ENCODE results near the gene KREMEN1.

KREMEN1 gene

DNA sequence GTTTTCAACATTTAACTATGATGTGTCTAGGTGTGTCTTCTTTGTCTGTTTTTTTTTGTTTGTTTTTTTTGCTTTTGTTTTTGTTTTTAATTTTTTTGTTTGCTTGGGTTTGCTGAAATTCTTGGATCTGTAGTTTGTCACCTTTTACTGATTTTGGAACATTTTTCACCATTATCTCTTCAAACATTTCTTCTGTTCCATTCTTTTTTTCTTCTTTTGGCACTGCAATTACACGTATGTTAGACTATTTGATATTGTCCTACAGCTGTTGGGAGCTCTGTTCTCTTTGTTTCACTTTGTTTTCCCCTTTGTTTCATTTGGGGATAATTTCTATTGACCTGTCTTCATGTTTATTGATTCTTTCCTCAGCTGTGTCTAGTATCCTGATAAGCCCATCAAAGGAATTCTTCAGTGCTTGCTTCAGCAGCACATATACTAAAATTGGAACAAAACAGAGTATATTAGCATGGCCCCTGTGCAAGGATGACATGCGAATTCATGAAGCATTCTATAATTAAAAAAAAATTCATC, 60.8 kb downstream of the KREMEN1 start:
- no peak for DNase-seq (ENCODE audit: low read depth)

- DNase-seq (ENCODE audit: low read depth): no peak
Measured at GRCh38 chr22:29134448-29134847, 61.6 kb downstream of the KREMEN1 start.

DNA sequence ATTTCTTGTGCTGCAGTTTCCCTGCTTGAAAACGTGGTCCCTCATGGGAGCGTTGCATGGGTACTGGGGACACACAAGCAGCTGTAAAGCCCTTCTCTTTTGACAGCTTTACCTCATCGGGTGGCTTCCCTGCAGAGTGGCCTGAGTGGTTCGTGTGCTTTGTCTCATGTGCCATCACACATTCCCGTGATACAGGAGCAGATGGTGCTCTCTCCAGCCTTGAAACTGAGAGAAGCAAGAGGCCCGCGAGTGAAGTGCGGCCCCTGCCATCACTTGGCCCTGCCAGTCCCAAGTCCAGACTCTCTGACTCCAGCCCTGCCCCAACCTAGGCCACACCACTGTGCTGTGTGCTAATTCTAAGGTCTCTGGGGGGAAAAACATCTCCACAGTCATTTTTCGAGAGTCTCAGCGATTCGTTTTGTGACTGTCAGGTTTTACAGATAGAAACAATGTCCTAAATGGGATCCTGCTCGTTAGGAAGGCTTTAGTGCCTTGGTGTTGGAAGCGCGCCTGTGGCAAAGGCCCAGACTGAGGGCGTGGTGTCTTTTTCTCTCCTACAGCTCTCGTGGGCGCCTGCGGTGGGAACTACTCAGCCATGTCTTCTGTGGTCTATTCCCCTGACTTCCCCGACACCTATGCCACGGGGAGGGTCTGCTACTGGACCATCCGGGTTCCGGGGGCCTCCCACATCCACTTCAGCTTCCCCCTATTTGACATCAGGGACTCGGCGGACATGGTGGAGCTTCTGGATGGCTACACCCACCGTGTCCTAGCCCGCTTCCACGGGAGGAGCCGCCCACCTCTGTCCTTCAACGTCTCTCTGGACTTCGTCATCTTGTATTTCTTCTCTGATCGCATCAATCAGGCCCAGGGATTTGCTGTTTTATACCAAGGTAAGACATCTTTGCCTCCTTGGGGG, 64.2 kb downstream of the KREMEN1 start:
- DNase-seq (ENCODE audit: low read depth): no peak

GRCh38 chr22:29138556-29139305, 65.9 kb downstream of the KREMEN1 start:
- no peak for DNase-seq (ENCODE audit: low read depth)

GRCh38 chr22:29139965-29140782, 67.3 kb downstream of the KREMEN1 start:
- DNase-seq (ENCODE audit: low read depth): no peak

GRCh38 chr22:29141078-29141688, 68.3 kb downstream of the KREMEN1 start:
- DNase-seq (ENCODE audit: low read depth): no peak

DNA sequence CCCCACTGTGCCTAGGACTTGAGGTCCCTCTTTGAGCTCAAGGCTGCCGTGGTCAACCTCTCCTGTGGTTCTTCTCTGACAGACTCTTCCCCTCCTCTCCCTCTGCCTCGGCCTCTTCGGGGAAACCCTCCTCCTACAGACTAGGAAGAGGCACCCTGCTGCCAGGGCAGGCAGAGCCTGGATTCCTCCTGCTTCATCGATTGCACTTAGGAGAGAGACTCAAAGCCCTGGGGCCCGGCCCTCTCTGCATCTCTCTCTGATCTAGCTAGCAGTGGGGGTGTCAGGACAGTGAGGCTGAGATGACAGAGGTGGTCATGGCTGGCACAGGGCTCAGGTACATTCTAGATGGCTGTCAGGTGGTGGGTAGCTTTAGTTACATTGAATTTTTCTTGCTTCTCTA, 69.3 kb downstream of the KREMEN1 start:
- DNase-seq (ENCODE audit: low read depth): no peak

- DNase-seq (ENCODE audit: low read depth): no peak
Measured at GRCh38 chr22:29143941-29144785, 71.3 kb downstream of the KREMEN1 start.

DNA sequence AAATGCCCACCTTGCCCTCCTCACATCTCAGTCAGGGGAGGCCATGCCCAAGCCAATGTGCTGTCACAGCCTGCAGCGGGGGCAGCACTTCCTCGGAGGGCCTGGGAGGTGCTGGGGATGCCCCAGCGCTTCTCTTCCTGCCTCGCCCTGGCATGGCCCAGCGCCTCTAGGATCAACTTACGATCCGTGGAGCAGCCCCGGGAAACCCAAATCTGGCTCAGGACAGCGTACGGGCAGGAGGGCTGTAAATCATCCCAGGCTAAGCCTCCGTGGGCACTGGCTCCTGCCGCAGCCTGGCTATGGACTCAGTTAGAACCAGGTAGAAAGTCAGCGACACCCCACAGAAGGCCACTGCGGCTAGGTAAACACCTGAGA, 71.9 kb downstream of the KREMEN1 start:
- DNase-seq (ENCODE audit: low read depth): no peak

GRCh38 chr22:29145321-29146072, 72.7 kb downstream of the KREMEN1 start:
- no peak for DNase-seq (ENCODE audit: low read depth)

DNA sequence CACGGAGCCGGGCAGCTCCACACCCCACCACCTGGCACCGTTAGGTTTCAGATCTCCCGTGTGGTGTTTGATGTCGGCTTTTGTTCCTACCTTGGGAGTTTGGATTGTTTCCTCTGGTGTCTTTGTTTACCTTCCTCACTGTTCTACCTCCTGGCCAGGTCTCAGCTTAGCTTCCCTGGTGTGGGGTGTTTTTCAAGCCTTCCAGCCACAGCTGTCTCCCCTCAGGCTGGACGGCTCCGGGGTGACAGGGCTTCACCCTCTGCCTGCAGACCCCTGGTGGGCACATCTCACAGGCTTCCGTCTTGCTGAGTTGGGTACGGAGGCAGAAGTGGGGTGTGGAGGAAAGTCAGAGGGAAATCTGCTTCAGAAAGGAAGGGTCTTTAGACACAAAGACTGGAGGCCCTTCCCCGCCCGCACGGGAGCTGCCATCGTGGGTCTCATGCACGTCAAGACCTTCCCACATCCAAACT, 73.3 kb downstream of the KREMEN1 start:
- no peak for DNase-seq (ENCODE audit: low read depth)

DNA sequence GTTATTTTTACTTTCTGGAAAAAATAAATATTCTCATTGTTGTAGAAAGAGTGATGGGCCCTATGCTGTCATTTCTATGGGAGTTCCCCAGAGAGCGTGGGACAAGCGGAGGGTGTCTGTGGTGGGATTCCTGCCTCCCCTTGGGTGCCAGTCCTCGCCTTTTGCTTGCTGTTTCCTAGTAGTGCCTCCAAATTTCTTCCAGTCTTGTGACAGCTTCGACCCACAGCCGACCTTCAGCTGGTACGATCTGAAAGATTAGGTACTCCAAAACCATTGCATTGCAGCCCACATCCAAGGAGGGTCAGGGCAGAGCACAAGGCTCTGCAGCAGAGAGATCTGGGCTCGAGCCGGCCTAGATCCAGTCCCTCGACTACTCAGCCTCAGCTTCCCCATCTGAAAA, 73.9 kb downstream of the KREMEN1 start:
- DNase-seq (ENCODE audit: low read depth): no peak

- DNase-seq (ENCODE audit: low read depth): no peak
Measured at GRCh38 chr22:29147331-29147899, 74.6 kb downstream of the KREMEN1 start.

DNA sequence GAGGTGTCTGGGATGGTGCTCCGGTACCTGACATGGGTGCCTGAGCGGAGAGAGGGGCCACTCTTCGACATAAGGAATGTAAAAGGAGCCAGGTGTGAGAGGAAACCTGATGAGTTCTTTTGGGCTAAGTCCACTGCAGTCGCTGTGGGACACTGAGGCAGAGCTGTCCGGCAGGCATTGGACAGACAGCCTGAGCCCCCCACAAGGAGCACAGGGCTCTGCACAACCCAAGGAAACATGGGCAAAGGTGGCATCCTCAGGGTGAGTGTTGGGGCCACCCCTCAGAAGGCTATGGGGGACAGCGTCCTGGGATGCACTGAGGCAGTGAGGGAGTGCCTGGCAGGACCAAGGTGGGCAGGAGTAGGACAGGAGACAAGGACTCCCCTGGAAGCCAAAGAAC, 75.2 kb downstream of the KREMEN1 start:
- DNase-seq (ENCODE audit: low read depth): no peak

- DNase-seq (ENCODE audit: low read depth): no peak
Measured at GRCh38 chr22:29148826-29149225, 76.0 kb downstream of the KREMEN1 start.

- DNase-seq (ENCODE audit: low read depth): no peak
Measured at GRCh38 chr22:29149841-29150555, 77.2 kb downstream of the KREMEN1 start.

GRCh38 chr22:29150701-29151100, 77.9 kb downstream of the KREMEN1 start:
- DNase-seq (ENCODE audit: low read depth): no peak

GRCh38 chr22:29151316-29151715, 78.5 kb downstream of the KREMEN1 start:
- DNase-seq (ENCODE audit: low read depth): no peak
